ENCODE data around the gene ZNF488. TPM values are rescaled to one million over a fixed set of nuclear protein-coding genes. Genes with fewer than 3 reads are reported as not detected.
"Not testable (repeated sequence)": the region's sequence is repeated elsewhere in the genome, so short reads cannot be mapped to it uniquely, and the experiment has no call there.

ZNF488 gene
- total and polyA plus RNA-seq, 2 donors (not counting 1 experiment from before 2014, with no cell fraction given) = 0.07 TPM; not detected in 1

DNA sequence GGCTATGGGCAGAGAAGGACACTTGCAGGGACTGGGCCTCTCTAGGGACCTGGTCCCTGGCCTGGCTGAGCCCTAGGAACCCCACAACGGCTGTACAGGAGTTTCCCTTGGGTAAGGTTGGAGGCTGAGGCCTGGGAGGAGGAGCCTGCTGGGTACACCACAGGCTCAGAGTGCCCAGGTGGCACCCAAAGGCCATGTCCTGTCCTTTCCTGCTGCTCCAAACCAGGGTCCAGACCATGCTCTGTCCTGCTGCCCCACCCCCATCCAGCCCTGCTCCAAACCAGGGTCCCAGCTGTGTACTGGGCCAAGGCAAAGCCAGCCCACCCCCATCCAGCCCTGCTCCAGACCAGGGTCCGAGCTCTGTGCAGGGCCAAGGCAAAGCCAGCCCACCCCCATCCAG is 35.3 kb upstream of the ZNF488 start:
- no peak for DNase-seq (ENCODE audit: low read depth in 2 of 2)
- H4K20me1 ChIP-seq (ENCODE audit: control insufficient read depth, extremely low read depth, insufficient read depth, low read length) = no peaks in the 10 kb centered on the region
- H3K4me1 ChIP-seq (ENCODE audit: control insufficient read depth, extremely low read depth, insufficient read depth, low read length) = no peaks in the 10 kb centered on the region
- no peak overlapping the region for H3K4me3 ChIP-seq (replicated peaks in 1 of 4; ENCODE audit: control extremely low read depth in 1 of 4, insufficient read depth in 1 of 4, low read depth in 3 of 4, low read length in 4 of 4)
- H3K36me3 ChIP-seq (ENCODE audit: control insufficient read depth, insufficient read depth, low read length) = no peaks in the 10 kb centered on the region
- H2AFZ ChIP-seq (ENCODE audit: low read length) = no peak overlapping the region
- H3K27me3 ChIP-seq (ENCODE audit: control insufficient read depth, insufficient read depth, low read length) = no peaks in the 10 kb centered on the region
- no peak overlapping the region for H3K27ac ChIP-seq (ENCODE audit: insufficient read depth, low read length)
- H3K9ac ChIP-seq (ENCODE audit: insufficient read depth, low read length) = no peak overlapping the region
- H3K9me3 ChIP-seq (ENCODE audit: control insufficient read depth, insufficient read depth, low read depth, low read length) = no peaks in the 10 kb centered on the region
- no peaks in the 10 kb centered on the region for H3K79me2 ChIP-seq (ENCODE audit: control insufficient read depth, insufficient read depth, low read length)
- H3K4me2 ChIP-seq (ENCODE audit: extremely low read depth, insufficient read depth, low read length) = no peak overlapping the region
- no peak for TF ChIP-seq EZH2 (IDR thresholded peaks at IDR 0.05; ENCODE audit: low read length, missing control alignments)
- TF ChIP-seq, protein P1, sequence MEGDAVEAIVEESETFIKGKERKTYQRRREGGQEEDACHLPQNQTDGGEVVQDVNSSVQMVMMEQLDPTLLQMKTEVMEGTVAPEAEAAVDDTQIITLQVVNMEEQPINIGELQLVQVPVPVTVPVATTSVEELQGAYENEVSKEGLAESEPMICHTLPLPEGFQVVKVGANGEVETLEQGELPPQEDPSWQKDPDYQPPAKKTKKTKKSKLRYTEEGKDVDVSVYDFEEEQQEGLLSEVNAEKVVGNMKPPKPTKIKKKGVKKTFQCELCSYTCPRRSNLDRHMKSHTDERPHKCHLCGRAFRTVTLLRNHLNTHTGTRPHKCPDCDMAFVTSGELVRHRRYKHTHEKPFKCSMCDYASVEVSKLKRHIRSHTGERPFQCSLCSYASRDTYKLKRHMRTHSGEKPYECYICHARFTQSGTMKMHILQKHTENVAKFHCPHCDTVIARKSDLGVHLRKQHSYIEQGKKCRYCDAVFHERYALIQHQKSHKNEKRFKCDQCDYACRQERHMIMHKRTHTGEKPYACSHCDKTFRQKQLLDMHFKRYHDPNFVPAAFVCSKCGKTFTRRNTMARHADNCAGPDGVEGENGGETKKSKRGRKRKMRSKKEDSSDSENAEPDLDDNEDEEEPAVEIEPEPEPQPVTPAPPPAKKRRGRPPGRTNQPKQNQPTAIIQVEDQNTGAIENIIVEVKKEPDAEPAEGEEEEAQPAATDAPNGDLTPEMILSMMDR (conservative IDR thresholded peaks at IDR 0.05 in 1 of 2, IDR thresholded peaks at IDR 0.05 in 1 of 2; ENCODE audit: low read depth in 1 of 2, low read length in 2 of 2) = no peak

DNA sequence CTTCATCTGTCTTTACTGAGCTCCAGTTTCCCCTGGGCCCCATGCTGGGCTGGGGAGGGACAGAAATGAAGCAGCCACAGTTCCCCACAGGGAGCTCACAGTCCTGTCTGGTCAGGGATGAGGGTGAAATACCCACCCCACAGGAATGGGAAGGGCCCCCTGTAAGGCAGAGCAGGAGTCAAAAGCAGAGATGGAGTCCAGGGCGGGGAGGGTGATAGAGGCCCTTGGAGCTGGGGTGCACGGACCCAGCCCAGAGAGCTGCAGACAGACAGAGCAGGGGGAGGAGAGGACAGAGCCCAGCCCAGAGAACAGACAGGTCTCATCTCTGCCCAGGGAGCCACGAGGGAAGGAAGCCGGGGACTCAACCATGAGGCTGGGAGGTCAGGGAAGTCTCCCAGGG is 34.9 kb upstream of the ZNF488 start:
- Histone ChIP-seq H2AFZ (ENCODE audit: low read length) (no peak overlapping the region), H4K20me1 (ENCODE audit: control insufficient read depth, extremely low read depth, insufficient read depth, low read length) (no peaks in the 10 kb centered on the region), H3K36me3 (ENCODE audit: control insufficient read depth, insufficient read depth, low read length) (no peaks in the 10 kb centered on the region), H3K4me3 (replicated peaks in 1 of 4; ENCODE audit: control extremely low read depth in 1 of 4, insufficient read depth in 1 of 4, low read depth in 3 of 4, low read length in 4 of 4) (no peak overlapping the region), H3K27ac (ENCODE audit: insufficient read depth, low read length) (no peak overlapping the region), H3K9ac (ENCODE audit: insufficient read depth, low read length) (no peak overlapping the region), H3K79me2 (ENCODE audit: control insufficient read depth, insufficient read depth, low read length) (no peaks in the 10 kb centered on the region), H3K4me1 (ENCODE audit: control insufficient read depth, extremely low read depth, insufficient read depth, low read length) (no peaks in the 10 kb centered on the region), H3K4me2 (ENCODE audit: extremely low read depth, insufficient read depth, low read length) (no peak overlapping the region), H3K27me3 (ENCODE audit: control insufficient read depth, insufficient read depth, low read length) (no peaks in the 10 kb centered on the region), H3K9me3 (ENCODE audit: control insufficient read depth, insufficient read depth, low read depth, low read length) (no peaks in the 10 kb centered on the region)
- no peak for DNase-seq (ENCODE audit: low read depth in 2 of 2)
- no peak for TF ChIP-seq EZH2 (IDR thresholded peaks at IDR 0.05; ENCODE audit: low read length, missing control alignments)
- TF ChIP-seq, protein P1 (conservative IDR thresholded peaks at IDR 0.05 in 1 of 2, IDR thresholded peaks at IDR 0.05 in 1 of 2; ENCODE audit: low read depth in 1 of 2, low read length in 2 of 2) = no peak

DNA sequence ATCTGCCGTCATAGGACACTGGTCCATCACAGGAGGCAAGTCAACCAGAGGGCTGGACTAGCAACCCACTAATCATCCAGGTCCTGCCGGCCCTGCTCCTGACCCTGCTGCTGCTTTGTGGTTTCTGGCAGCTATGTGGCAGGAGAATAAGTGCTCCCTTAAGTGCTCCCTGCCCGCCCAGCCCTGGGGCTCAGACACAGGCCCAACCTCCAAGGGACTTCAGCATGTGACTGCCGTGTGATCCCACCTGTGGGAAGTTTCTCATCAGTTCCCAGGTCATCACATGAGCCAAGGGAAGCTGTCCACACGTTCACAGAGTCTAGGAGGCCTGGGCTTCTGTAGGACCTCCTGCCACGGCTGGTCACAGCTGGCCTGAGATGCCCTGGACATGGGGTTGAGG is 34.2 kb upstream of the ZNF488 start:
- H3K79me2 ChIP-seq (ENCODE audit: control insufficient read depth, insufficient read depth, low read length) = no peaks in the 10 kb centered on the region
- H3K4me3 ChIP-seq (replicated peaks in 1 of 4; ENCODE audit: control extremely low read depth in 1 of 4, insufficient read depth in 1 of 4, low read depth in 3 of 4, low read length in 4 of 4) = no peak overlapping the region
- H3K4me1 ChIP-seq (ENCODE audit: control insufficient read depth, extremely low read depth, insufficient read depth, low read length) = no peaks in the 10 kb centered on the region
- no peak overlapping the region for H3K9ac ChIP-seq (ENCODE audit: insufficient read depth, low read length)
- H2AFZ ChIP-seq (ENCODE audit: low read length) = no peak overlapping the region
- TF ChIP-seq, protein P1 (conservative IDR thresholded peaks at IDR 0.05 in 1 of 2, IDR thresholded peaks at IDR 0.05 in 1 of 2; ENCODE audit: low read depth in 1 of 2, low read length in 2 of 2) = no peak
- DNase-seq (ENCODE audit: low read depth in 2 of 2) = no peak
- no peaks in the 10 kb centered on the region for H3K27me3 ChIP-seq (ENCODE audit: control insufficient read depth, insufficient read depth, low read length)
- H3K27ac ChIP-seq (ENCODE audit: insufficient read depth, low read length) = no peak overlapping the region
- H3K4me2 ChIP-seq (ENCODE audit: extremely low read depth, insufficient read depth, low read length) = no peak overlapping the region
- no peaks in the 10 kb centered on the region for H3K36me3 ChIP-seq (ENCODE audit: control insufficient read depth, insufficient read depth, low read length)
- no peaks in the 10 kb centered on the region for H3K9me3 ChIP-seq (ENCODE audit: control insufficient read depth, insufficient read depth, low read depth, low read length)
- H4K20me1 ChIP-seq (ENCODE audit: control insufficient read depth, extremely low read depth, insufficient read depth, low read length) = no peaks in the 10 kb centered on the region

DNA sequence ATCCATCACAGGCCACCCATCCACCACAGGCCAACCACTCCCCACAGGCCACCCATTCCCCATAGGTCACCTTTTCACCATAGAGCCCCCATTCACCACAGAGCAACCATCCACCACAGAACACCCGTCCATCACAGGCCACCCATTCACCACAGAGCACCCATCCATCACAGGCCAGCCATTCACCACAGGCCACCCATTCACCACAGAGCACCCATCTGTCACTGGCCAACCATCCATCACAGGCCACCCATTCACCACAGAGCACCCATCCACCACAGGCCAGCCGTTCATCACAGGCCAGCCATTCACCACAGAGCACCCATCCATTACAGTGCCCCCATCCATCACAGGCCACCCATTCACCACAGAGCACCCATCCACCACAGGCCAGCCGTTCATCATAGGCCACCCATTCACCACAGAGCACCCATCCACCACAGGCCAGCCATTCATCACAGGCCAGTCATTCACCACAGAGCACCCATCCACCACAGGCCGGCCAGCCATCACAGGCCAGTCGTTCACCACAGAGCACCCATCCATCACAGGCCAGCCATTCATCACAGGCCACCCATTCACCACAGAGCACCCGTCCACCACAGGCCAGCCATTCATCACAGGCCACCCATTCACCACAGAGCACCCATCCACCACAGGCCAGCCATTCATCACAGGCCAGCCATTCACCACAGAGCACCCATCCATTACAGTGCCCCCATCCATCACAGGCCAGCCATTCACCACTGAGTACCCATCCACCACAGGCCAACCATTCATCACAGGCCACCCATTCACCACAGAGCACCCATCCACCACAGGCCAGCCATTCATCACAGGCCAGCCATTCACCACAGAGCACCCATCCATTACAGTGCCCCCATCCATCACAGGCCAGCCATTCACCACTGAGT is 32.5 kb upstream of the ZNF488 start:
- H3K27ac ChIP-seq (ENCODE audit: insufficient read depth, low read length); H3K4me1 ChIP-seq (ENCODE audit: control insufficient read depth, extremely low read depth, insufficient read depth, low read length); H3K27me3 ChIP-seq (ENCODE audit: control insufficient read depth, insufficient read depth, low read length); H3K36me3 ChIP-seq (ENCODE audit: control insufficient read depth, insufficient read depth, low read length); H4K20me1 ChIP-seq (ENCODE audit: control insufficient read depth, extremely low read depth, insufficient read depth, low read length); H3K4me3 ChIP-seq (replicated peaks in 1 of 4; ENCODE audit: control extremely low read depth in 1 of 4, insufficient read depth in 1 of 4, low read depth in 3 of 4, low read length in 4 of 4); H3K9ac ChIP-seq (ENCODE audit: insufficient read depth, low read length); H3K9me3 ChIP-seq (ENCODE audit: control insufficient read depth, insufficient read depth, low read depth, low read length); H3K4me2 ChIP-seq (ENCODE audit: extremely low read depth, insufficient read depth, low read length); H3K79me2 ChIP-seq (ENCODE audit: control insufficient read depth, insufficient read depth, low read length); H2AFZ ChIP-seq (ENCODE audit: low read length): not testable (repeated sequence)
- DNase-seq (ENCODE audit: low read depth in 2 of 2) = peak in 1 of 2 donors; percentile 21
